Measurements from ENCODE around the gene IGSF9. TPM values are rescaled to one million over a fixed set of nuclear protein-coding genes. Genes with fewer than 3 reads are reported as not detected.

Gene IGSF9
- total RNA-seq, 1 donor from 2014 or later: 2.0 TPM

DNA sequence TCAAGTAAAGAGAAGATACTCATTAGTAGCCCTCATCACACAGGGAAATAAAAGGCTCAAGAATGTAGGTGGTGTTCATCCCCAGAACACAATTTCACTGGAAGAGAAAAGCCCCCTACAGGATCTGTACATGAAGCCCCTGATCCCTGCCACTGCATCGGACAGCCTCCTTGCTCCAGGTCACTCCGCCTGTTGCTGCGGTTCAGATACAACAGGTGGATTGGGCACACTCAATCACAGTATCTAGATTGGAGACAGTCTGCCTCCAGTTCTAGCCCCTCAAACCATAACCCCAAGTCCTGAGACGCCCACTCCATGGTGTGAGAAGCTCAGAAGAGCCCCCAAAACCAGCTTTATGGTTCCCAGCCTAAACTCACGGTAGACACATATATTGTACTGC is 7.5 kb upstream of the IGSF9 start:
- H3K27me3 ChIP-seq (ENCODE audit: low read depth): peaks cover 3% of the 10 kb centered on the region
- no peak overlapping the region for H3K27ac ChIP-seq
- H3K4me3 ChIP-seq: no peak overlapping the region
- H3K36me3 ChIP-seq: no peaks in the 10 kb centered on the region
- no peak for TF ChIP-seq CTCF (IDR thresholded peaks at IDR 0.05)
- H3K4me1 ChIP-seq: peaks cover 7% of the 10 kb centered on the region
- no peak for ATAC-seq
- no peaks in the 10 kb centered on the region for H3K9me3 ChIP-seq
- no peak for DNase-seq
- intact Hi-C loops (cut with DNase I): no loop called here

GRCh38 chr1:159951551-159951950 is 6.1 kb upstream of the IGSF9 start:
- Histone ChIP-seq H3K27me3 (ENCODE audit: low read depth) (peaks cover 3% of the 10 kb centered on the region), H3K9me3 (no peaks in the 10 kb centered on the region), H3K27ac (no peak overlapping the region), H3K36me3 (no peaks in the 10 kb centered on the region), H3K4me3 (no peak overlapping the region), H3K4me1 (peaks cover 7% of the 10 kb centered on the region)
- DNase-seq: no peak
- ATAC-seq: no peak
- intact Hi-C loops (cut with DNase I): no loop called here
- no peak for TF ChIP-seq CTCF (IDR thresholded peaks at IDR 0.05)

GRCh38 chr1:159951016-159951415 is 5.6 kb upstream of the IGSF9 start:
- intact Hi-C loops (cut with DNase I): no loop called here
- H3K36me3 ChIP-seq: no peaks in the 10 kb centered on the region

DNA sequence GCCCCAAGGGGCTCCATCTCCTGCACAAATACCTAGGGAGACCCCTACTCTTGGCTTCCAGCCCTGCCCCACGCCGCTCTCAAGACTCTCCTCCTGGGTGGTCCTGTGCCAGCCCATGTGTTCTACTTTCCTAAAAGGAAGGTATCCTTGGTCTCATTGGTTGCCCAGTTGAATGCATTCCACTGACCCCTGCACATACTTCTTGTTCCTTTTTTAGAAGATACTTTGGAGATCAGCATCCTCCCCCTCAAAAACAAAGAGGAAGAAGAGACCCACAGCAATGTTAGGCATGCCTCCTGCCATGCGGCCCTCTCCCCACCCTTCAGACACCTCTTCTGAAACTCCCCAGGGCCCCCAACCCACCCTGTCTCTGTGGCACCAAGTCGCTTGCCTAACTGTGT is 4.6 kb upstream of the IGSF9 start:
- H3K4me1 ChIP-seq: peaks cover 21% of the 10 kb centered on the region
- no peak for ATAC-seq
- H3K9me3 ChIP-seq: no peaks in the 10 kb centered on the region
- no peak for TF ChIP-seq CTCF (IDR thresholded peaks at IDR 0.05)
- H3K36me3 ChIP-seq: no peaks in the 10 kb centered on the region
- peaks cover 9% of the 10 kb centered on the region for H3K27me3 ChIP-seq (ENCODE audit: low read depth)
- no peak overlapping the region for H3K27ac ChIP-seq
- H3K4me3 ChIP-seq: no peak overlapping the region
- DNase-seq: no peak
- intact Hi-C loops (cut with DNase I): no loop called here

More at GRCh38 chr1:159951016-159951415, 5.6 kb upstream of the IGSF9 start:
- no peak overlapping the region for H3K27ac ChIP-seq
- ATAC-seq (no peak), DNase-seq (no peak)
- H3K4me1 ChIP-seq: peaks cover 11% of the 10 kb centered on the region
- no peak overlapping the region for H3K4me3 ChIP-seq
- peaks cover 3% of the 10 kb centered on the region for H3K27me3 ChIP-seq (ENCODE audit: low read depth)
- no peaks in the 10 kb centered on the region for H3K9me3 ChIP-seq
- no peak for TF ChIP-seq CTCF (IDR thresholded peaks at IDR 0.05)

DNA sequence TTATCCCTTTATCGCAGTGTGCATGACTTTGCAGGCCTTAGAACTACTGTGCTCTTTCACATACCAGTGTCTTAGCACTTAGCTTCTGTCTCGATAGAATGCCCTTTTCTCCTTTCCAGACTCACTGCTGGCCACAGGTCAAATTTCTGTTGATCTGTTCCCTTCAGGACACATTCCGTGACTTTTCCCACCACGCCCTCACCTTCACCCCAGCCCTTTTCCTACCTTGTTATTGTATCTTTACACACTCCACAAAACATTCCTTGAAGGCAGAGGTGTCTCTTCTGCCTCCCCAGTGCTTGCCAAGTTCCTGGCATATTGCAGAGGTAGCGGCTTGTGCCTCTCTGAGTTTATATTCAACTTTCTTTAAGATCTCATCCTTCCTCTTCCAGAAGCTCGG is 3.7 kb upstream of the IGSF9 start:
- ATAC-seq (no peak), DNase-seq (no peak)
- Histone ChIP-seq H3K4me3 (no peak overlapping the region), H3K4me1 (peaks cover 23% of the 10 kb centered on the region), H3K27ac (no peak overlapping the region), H3K27me3 (ENCODE audit: low read depth) (peaks cover 18% of the 10 kb centered on the region), H3K9me3 (no peaks in the 10 kb centered on the region), H3K36me3 (no peaks in the 10 kb centered on the region)
- no peak for TF ChIP-seq CTCF (IDR thresholded peaks at IDR 0.05)
- intact Hi-C loops (cut with DNase I): no loop called here

DNA sequence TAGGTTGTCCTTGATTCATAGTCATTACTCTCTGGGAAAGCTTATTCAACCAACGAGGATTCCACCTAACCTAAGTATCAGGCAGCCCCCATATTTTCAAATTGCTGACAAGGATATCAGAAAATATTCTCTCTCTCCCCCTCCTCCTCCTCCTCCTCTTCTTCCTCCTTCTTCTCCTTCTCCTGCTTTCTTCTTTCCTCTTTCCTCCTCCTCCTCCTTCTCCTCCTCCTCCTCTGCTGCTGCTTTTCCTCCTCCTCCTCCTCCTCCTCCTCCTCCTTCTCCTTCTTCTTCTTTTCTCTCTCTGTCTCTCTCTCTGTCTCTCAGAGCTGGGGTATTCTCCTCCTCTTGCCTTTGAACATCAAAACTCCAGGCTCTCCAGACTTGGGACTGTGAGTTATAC is 2.5 kb upstream of the IGSF9 start:
- no peak overlapping the region for H3K4me3 ChIP-seq
- intact Hi-C loops (cut with DNase I): no loop called here
- ATAC-seq (no peak), DNase-seq (no peak)
- no peak for TF ChIP-seq CTCF (IDR thresholded peaks at IDR 0.05)
- no peaks in the 10 kb centered on the region for H3K9me3 ChIP-seq
- peaks cover 17% of the 10 kb centered on the region for H3K27me3 ChIP-seq (ENCODE audit: low read depth)
- no peak overlapping the region for H3K27ac ChIP-seq
- H3K36me3 ChIP-seq: no peaks in the 10 kb centered on the region
- H3K4me1 ChIP-seq: peaks cover 23% of the 10 kb centered on the region

All from lower lobe of right lung (tissue), 2 donors.